ENCODE results near the gene SVOPL.

DNA sequence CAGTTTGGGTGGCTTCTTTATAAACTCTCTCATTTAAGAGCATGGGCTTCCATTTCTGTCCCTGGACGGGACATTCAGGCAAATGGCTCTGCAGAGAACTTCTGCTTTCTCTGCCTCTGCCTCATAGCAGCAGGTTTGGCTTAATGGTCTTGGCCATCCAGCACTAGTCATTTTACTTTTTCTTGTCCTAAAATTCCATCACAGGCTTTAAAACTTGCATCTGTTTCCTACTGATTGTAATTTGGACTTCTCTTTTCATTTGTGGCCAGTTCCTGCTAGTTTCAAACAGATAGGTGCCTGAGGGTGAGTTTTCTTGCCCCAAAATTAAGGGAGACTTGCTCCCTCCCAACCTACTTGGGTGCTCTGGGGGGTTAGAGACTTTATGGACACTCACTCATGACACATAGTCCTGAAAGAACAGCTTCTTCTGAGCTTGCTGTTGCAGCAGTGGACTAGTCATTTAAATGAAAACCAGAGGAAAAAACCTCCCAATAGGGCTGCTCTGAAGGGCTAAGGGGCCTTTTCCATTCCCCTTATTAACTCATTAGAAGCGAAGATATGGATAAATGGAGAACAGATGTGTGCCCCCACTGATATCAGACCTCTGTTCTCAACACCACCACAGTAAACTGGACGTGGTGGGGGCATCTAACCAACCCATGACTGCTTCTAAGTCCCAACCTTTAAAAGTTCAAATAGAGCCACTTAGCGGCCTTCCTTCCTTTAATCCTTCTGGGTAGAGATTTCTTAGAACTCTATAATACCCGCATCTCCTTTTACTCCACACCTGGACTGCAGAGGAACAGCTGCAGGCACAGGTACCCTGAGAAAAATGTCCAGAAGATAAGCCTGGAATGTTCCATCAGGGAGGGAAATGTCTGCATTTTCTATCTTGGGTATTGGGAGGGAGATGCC lies 38.8 kb downstream of the SVOPL start:
- TF ChIP-seq POLR2A (IDR thresholded peaks at IDR 0.05) (no peak), EP300 (IDR thresholded peaks at IDR 0.05; ENCODE audit: low read depth) (no peak), POLR2AphosphoS5 (IDR thresholded peaks at IDR 0.05) (no peak)
- TF ChIP-seq, protein P1, sequence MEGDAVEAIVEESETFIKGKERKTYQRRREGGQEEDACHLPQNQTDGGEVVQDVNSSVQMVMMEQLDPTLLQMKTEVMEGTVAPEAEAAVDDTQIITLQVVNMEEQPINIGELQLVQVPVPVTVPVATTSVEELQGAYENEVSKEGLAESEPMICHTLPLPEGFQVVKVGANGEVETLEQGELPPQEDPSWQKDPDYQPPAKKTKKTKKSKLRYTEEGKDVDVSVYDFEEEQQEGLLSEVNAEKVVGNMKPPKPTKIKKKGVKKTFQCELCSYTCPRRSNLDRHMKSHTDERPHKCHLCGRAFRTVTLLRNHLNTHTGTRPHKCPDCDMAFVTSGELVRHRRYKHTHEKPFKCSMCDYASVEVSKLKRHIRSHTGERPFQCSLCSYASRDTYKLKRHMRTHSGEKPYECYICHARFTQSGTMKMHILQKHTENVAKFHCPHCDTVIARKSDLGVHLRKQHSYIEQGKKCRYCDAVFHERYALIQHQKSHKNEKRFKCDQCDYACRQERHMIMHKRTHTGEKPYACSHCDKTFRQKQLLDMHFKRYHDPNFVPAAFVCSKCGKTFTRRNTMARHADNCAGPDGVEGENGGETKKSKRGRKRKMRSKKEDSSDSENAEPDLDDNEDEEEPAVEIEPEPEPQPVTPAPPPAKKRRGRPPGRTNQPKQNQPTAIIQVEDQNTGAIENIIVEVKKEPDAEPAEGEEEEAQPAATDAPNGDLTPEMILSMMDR (IDR thresholded peaks at IDR 0.05) = no peak

Measured in transverse colon (tissue), 4 donors.